GM18507 (cell line): ENCODE results near the gene ADAMTS8.

ENCODE experiments used
- DNase-seq: peaks from one replicate; pipeline ENCODE4 v3.0.0; 2011; ENCODE audit warnings: low read depth; ENCODE audit not compliant: insufficient read length; ENCODE audit errors: extremely low spot score
- FAIRE-seq: peaks from 2 replicates; lab custom pipeline; 2011; peaks lifted over from hg19 to GRCh38; lab: Jason Lieb, UNC

ADAMTS8 gene

DNA sequence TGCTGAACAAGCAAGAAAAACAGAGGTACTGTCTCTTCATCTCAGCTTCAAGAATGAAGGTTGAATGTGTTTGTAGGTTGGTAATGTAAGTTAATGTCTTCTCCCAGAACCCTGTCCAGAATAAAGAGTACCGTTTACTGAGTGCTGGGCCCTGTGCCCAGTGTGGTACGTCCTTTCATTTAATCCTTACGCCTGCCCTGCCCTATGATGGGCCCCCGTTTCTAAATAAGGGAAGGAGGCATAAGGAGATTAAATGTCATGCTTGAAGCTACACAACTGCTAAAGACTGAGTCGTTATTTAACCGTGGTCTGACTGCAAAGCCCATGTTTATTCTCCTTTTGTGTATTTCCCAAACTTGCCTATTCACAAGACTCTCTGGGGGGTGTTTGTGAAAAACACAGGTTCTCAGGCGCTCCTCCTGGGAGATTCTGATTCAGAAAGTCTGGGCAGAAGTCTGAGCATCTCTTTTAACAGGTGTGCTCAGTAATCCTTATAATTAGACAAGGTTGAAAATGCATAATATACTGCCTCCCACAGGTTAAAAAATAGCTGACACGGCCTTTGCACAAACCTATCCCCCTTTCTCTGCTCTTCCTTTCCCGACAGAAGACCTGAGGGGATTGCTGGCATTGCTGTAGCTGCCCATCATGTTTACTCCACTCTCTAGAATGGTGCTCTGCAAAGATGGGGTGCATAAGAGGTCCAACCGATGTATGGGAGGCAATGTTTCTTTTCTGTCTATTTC, 57.4 kb downstream of the ADAMTS8 start:
- DNase-seq (no peak), FAIRE-seq (no peak)

- DNase-seq (no peak), FAIRE-seq (no peak)
Observed at GRCh38 chr11:130369713-130370112, 58.7 kb downstream of the ADAMTS8 start.

- DNase-seq (no peak), FAIRE-seq (no peak)
Observed at GRCh38 chr11:130369141-130369691, 59.2 kb downstream of the ADAMTS8 start.

GRCh38 chr11:130359419-130359818, 69.0 kb downstream of the ADAMTS8 start:
- DNase-seq = no peak

GRCh38 chr11:130358398-130358797, 70.0 kb downstream of the ADAMTS8 start:
- no peak for DNase-seq
- FAIRE-seq = no peak

More at GRCh38 chr11:130359419-130359818, 69.0 kb downstream of the ADAMTS8 start:
- FAIRE-seq = no peak
